Measurements from ENCODE around the gene WDR86.

The WDR86 gene

GRCh38 chr7:151439855-151440798 is 30.3 kb upstream of the WDR86 start, which contains the start of gene CRYGN:
Gene CRYGN (minus strand): TSS chr7:151440141. CDS start chr7:151439917, 224 bp downstream.
- DNase-seq (ENCODE audit: extremely low read depth, low read depth), result no peak
- no peak for TF ChIP-seq CTCF (IDR thresholded peaks at IDR 0.05; ENCODE audit: low read depth, low read length)

- DNase-seq (ENCODE audit: extremely low read depth, low read depth), result no peak
- no peak for TF ChIP-seq CTCF (IDR thresholded peaks at IDR 0.05; ENCODE audit: low read depth, low read length)
Measured at GRCh38 chr7:151438864-151439601, 29.2 kb upstream of the WDR86 start.

GRCh38 chr7:151437866-151438516 is 28.2 kb upstream of the WDR86 start:
- DNase-seq (ENCODE audit: extremely low read depth, low read depth), result no peak
- no peak for TF ChIP-seq CTCF (IDR thresholded peaks at IDR 0.05; ENCODE audit: low read depth, low read length)

- no peak for DNase-seq (ENCODE audit: extremely low read depth, low read depth)
- TF ChIP-seq CTCF (IDR thresholded peaks at IDR 0.05; ENCODE audit: low read depth, low read length), result no peak
Measured at GRCh38 chr7:151437159-151437553, 27.3 kb upstream of the WDR86 start.

GRCh38 chr7:151436446-151437158 is 26.8 kb upstream of the WDR86 start:
- no peak for TF ChIP-seq CTCF (IDR thresholded peaks at IDR 0.05; ENCODE audit: low read depth, low read length)
- DNase-seq (ENCODE audit: extremely low read depth, low read depth), result no peak

GRCh38 chr7:151435971-151436370 is 26.1 kb upstream of the WDR86 start:
- TF ChIP-seq CTCF (IDR thresholded peaks at IDR 0.05; ENCODE audit: low read depth, low read length), result no peak
- DNase-seq (ENCODE audit: extremely low read depth, low read depth), result no peak
